WTC11 (cell line): ENCODE measurements around the gene UGT1A9. TPM values are rescaled to one million over a fixed set of nuclear protein-coding genes. Genes with fewer than 3 reads are reported as not detected.
"Not testable (repeated sequence)": the region's sequence is repeated elsewhere in the genome, so short reads cannot be mapped to it uniquely, and the experiment has no call there.

Source experiments
- ATAC-seq: fragments of 200-7000 bp; cut with Tn5 transposase; 2 replicates; pipeline ENCODE4 v1.10.0; 2021; ENCODE audit warnings: mild to moderate bottlenecking, moderate library complexity
- CTCF ChIA-PET: fragments of 300-600 bp; sonication (Branson Sonifier 250); formaldehyde crosslinking; loops from one replicate; lab custom pipeline; 2021; ENCODE audit warnings: antibody characterized with exemption; lab: Charles Lee
- POLR2A ChIA-PET: fragments of 350-600 bp; sonication (Branson Sonifier 250); formaldehyde crosslinking; loops from one replicate; lab custom pipeline; 2021; ENCODE audit warnings: antibody characterized with exemption; lab: Charles Lee
- DNase-seq: peaks from one replicate; pipeline ENCODE4 v3.0.0; 2021; ENCODE audit warnings: low spot score
- H3K27ac Mint-ChIP-seq: 2 replicates; pipeline ENCODE4 v1.8.0; 2021; ENCODE audit warnings: mixed read lengths
- H3K27me3 Mint-ChIP-seq: 2 replicates; pipeline ENCODE4 v1.8.0; 2021; ENCODE audit warnings: low read depth, mild to moderate bottlenecking, moderate library complexity, mixed read lengths
- H3K36me3 Mint-ChIP-seq: 2 replicates; pipeline ENCODE4 v1.8.0; 2021; ENCODE audit warnings: mixed read lengths
- H3K4me1 Mint-ChIP-seq: 2 replicates; pipeline ENCODE4 v1.8.0; 2022; ENCODE audit warnings: mixed read lengths
- H3K4me3 Mint-ChIP-seq: 2 replicates; pipeline ENCODE4 v1.8.0; 2021; ENCODE audit warnings: mild to moderate bottlenecking, moderate library complexity, mixed read lengths
- H3K9me3 Mint-ChIP-seq: 2 replicates; pipeline ENCODE4 v1.8.0; 2021; ENCODE audit warnings: mixed read lengths
- ARID4B ChIP-seq: sonication (generic); formaldehyde crosslinking; IDR thresholded peaks from 2 replicates; pipeline ENCODE4 v1.8.0; 2023; ENCODE audit warnings: missing genetic modification reagents, mild to moderate bottlenecking, borderline replicate concordance
- EMX1 ChIP-seq: fragments of 250-450 bp; sonication (Bioruptor Pico); IDR thresholded peaks from 2 replicates; pipeline ENCODE4 v1.8.0; 2021; ENCODE audit warnings: mild to moderate bottlenecking
- NFYB ChIP-seq: sonication (generic); formaldehyde crosslinking; conservative IDR thresholded peaks from 2 replicates; pipeline ENCODE4 v1.8.0; 2022; ENCODE audit warnings: low read depth, missing genetic modification reagents
- SOX15 ChIP-seq: fragments of 250-450 bp; sonication (Bioruptor Pico); IDR thresholded peaks from 2 replicates; pipeline ENCODE4 v1.9.0; 2021; ENCODE audit warnings: mild to moderate bottlenecking
- STAT6 ChIP-seq: sonication (generic); formaldehyde crosslinking; conservative IDR thresholded peaks from 2 replicates; pipeline ENCODE4 v1.8.1; 2023; ENCODE audit warnings: mild to moderate bottlenecking, low read depth, missing genetic modification reagents, moderate library complexity
- ZNF532 ChIP-seq: fragments of 250-450 bp; sonication (Bioruptor Pico); IDR thresholded peaks from 2 replicates; pipeline ENCODE4 v1.9.0; 2021; ENCODE audit warnings: mild to moderate bottlenecking, borderline replicate concordance
- total RNA-seq: library from RNA; stranded (reverse); gene quantifications from 3 replicates; pipeline ENCODE4 v1.2.3, GENCODE V29; 2021
- TF ChIP-seq, protein P1 (sequence below): fragments of 250-450 bp; sonication (Bioruptor Pico); conservative IDR thresholded peaks from 2 replicates; pipeline ENCODE4 v1.9.0; 2021; ENCODE audit warnings: mild to moderate bottlenecking
- TF ChIP-seq, protein P2 (sequence below): fragments of 250-450 bp; sonication (Bioruptor Pico); IDR thresholded peaks from 2 replicates; pipeline ENCODE4 v1.9.0; 2021; ENCODE audit warnings: moderate library complexity, mild to moderate bottlenecking, inconsistent platforms, borderline replicate concordance
- TF ChIP-seq, protein P3 (sequence below): sonication (generic); formaldehyde crosslinking; IDR thresholded peaks from 2 replicates; pipeline ENCODE4 v1.8.1; 2022; ENCODE audit warnings: mild to moderate bottlenecking, missing genetic modification reagents, moderate library complexity, borderline replicate concordance
- TF ChIP-seq, protein P4 (sequence below): sonication (generic); formaldehyde crosslinking; IDR thresholded peaks from 2 replicates; pipeline ENCODE4 v1.8.1; 2022; ENCODE audit warnings: low read depth, mild to moderate bottlenecking, moderate library complexity, missing genetic modification reagents, borderline replicate concordance

UGT1A9 gene
- total RNA-seq, 1 experiment from 2014 or later, result not detected

- H3K27ac Mint-ChIP-seq, result no peak overlapping the region
- ATAC-seq, result no peak
- ChIA-PET CTCF (no interaction called here), POLR2A (no interaction called here)
- H3K9me3 Mint-ChIP-seq, result peaks cover 52% of the 10 kb centered on the region
- no peaks in the 10 kb centered on the region for H3K4me1 Mint-ChIP-seq
- no peak for DNase-seq
- H3K27me3 Mint-ChIP-seq, result peaks cover 12% of the 10 kb centered on the region
- TF ChIP-seq STAT6 (CRISPR knock-in tag) (no peak), EMX1 (CRISPR knock-in tag) (no peak), NFYB (no peak), ARID4B (CRISPR knock-in tag) (no peak), SOX15 (CRISPR knock-in tag) (no peak), ZNF532 (CRISPR knock-in tag) (no peak)
- TF ChIP-seq, protein P1, sequence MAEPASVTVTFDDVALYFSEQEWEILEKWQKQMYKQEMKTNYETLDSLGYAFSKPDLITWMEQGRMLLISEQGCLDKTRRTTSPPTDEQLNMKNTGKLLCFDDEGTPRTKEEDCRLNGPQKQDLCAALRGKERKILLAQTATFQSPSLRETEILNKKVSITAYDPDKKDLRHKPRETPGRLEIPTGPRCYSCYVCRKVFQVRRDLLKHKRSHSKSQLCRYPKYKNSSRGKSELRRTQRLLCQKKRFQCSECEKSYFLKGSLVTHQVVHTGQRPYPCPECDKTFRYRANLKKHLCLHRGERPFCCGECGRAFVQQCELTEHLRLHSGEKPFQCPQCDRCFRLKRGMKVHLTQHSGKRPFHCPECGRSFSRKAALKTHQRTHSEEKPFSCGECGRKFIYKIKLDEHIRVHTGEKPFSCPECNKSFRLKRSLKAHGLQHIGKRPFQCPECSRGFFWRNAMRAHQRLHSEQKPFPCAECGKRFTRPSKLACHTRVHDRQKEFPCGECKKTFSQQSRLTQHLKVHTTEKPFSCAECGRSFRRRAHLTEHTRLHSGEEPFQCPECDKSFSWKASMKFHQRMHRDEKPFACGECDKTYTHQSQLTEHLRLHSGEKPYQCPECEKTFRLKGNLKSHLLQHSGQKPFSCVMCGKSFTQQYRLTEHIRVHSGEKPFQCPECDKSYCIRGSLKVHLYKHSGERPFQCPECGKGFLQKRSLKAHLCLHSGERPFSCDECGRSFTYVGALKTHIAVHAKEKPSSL (CRISPR knock-in tag), result no peak
- TF ChIP-seq, protein P2, sequence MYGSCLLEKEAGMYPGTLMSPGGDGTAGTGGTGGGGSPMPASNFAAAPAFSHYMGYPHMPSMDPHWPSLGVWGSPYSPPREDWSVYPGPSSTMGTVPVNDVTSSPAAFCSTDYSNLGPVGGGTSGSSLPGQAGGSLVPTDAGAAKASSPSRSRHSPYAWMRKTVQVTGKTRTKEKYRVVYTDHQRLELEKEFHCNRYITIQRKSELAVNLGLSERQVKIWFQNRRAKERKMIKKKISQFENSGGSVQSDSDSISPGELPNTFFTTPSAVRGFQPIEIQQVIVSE (CRISPR knock-in tag), result no peak
- TF ChIP-seq, protein P3, sequence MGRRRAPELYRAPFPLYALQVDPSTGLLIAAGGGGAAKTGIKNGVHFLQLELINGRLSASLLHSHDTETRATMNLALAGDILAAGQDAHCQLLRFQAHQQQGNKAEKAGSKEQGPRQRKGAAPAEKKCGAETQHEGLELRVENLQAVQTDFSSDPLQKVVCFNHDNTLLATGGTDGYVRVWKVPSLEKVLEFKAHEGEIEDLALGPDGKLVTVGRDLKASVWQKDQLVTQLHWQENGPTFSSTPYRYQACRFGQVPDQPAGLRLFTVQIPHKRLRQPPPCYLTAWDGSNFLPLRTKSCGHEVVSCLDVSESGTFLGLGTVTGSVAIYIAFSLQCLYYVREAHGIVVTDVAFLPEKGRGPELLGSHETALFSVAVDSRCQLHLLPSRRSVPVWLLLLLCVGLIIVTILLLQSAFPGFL (CRISPR knock-in tag), result no peak
- TF ChIP-seq, protein P4, sequence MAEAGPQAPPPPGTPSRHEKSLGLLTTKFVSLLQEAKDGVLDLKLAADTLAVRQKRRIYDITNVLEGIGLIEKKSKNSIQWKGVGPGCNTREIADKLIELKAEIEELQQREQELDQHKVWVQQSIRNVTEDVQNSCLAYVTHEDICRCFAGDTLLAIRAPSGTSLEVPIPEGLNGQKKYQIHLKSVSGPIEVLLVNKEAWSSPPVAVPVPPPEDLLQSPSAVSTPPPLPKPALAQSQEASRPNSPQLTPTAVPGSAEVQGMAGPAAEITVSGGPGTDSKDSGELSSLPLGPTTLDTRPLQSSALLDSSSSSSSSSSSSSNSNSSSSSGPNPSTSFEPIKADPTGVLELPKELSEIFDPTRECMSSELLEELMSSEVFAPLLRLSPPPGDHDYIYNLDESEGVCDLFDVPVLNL, result no peak
- H3K36me3 Mint-ChIP-seq, result peaks cover 25% of the 10 kb centered on the region
- H3K4me3 Mint-ChIP-seq, result no peak overlapping the region
Measured at GRCh38 chr2:233747283-233747544, 75.5 kb downstream of the UGT1A9 start.

- Mint-ChIP-seq H3K36me3 (peaks cover 29% of the 10 kb centered on the region), H3K27me3 (peaks cover 15% of the 10 kb centered on the region), H3K9me3 (peaks cover 68% of the 10 kb centered on the region)
- H3K4me3 Mint-ChIP-seq, CTCF ChIA-PET, ATAC-seq, H3K27ac Mint-ChIP-seq, H3K4me1 Mint-ChIP-seq, DNase-seq, POLR2A ChIA-PET: not testable (repeated sequence)
Measured at GRCh38 chr2:233750689-233751088, 79.0 kb downstream of the UGT1A9 start.

DNA sequence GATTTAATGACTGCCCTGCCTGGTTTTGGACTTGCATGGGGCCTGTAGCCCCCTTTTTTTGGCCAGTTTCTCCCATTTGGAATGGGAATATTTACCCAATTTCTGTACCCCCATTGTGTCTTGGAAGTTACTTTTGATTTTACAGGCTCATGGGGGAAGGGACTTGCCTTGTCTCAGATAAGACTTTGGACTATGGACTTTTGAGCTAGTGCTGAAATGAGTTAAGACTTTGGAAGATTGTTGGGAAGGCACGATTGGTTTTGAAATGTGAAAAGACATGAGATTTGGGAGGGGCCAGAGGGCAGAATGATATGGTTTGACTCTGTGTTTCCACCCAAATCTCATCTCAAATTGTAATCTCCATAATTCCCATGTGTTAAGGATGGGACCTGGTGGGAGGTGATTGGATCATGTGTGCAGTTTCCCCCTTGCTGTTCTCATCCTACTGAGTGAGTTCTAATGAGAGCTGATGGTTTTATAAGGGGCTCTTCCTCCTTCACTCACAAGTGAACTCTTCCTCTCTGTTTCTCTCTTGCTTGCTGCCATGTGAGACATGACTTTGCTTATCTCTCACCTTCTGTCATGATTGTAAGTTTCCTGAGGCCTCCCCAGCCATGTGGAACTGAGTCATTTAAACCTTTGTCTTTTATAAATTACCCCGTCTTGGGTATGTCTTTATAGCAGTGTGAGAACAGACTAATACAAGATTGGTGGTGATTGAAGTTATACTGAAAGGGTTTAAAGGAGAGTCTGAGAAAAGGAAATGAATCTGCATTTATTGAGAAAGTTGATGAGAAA lies 79.7 kb downstream of the UGT1A9 start:
- peaks cover 15% of the 10 kb centered on the region for H3K27me3 Mint-ChIP-seq
- POLR2A ChIA-PET, H3K4me1 Mint-ChIP-seq, ATAC-seq, H3K27ac Mint-ChIP-seq, DNase-seq, CTCF ChIA-PET, H3K4me3 Mint-ChIP-seq: not testable (repeated sequence)
- peaks cover 68% of the 10 kb centered on the region for H3K9me3 Mint-ChIP-seq
- peaks cover 29% of the 10 kb centered on the region for H3K36me3 Mint-ChIP-seq
